NCI-H345 treated with DMSO at 0.1 percent for 48 hours (cell line): Measurements from ENCODE around the gene SLC12A4.
"Not testable (repeated sequence)": the region's sequence is repeated elsewhere in the genome, so short reads cannot be mapped to it uniquely, and the experiment has no call there.

Source experiments
- DNase-seq: peaks from one replicate; lab custom pipeline; 2025; ENCODE audit not compliant: unreplicated experiment; lab: John Stamatoyannopoulos, UW

Gene SLC12A4

GRCh38 chr16:67968400-67969253 is at the start of gene SLC12A4:
TSS of gene SLC12A4 (minus strand) at chr16:67968637. CDS start at chr16:67968553, 84 bp downstream.
- DNase-seq: no peak

GRCh38 chr16:68015681-68016080 is 47.2 kb upstream of the SLC12A4 start, which contains the start of gene DPEP2NB:
TSS of gene DPEP2NB (minus strand) at chr16:68015911. CDS start at chr16:68015770, 141 bp downstream.
- no peak for DNase-seq

GRCh38 chr16:68013440-68013839 is 45.0 kb upstream of the SLC12A4 start:
- DNase-seq: no peak

DNA sequence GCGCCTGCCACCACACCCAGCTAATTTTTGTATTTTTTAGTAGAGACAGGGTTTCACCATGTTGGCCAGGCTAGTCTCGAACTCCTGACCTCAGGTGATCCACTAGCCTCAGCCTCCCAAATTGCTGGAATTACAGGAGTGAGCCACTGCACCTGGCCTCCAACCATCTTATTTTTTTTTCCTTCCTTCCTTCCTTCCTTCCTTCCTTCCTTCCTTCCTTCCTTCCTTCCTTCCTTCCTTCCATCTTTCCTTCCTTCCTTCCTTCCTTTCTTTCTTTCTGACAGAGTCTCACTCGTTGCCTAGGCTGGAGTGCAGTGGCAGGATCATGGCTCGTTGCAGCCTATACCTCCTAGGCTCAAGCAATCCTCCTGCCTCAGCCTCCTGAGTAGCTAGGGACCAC is 41.4 kb upstream of the SLC12A4 start:
- not testable (repeated sequence) for DNase-seq

- no peak for DNase-seq
These were observed 40.8 kb upstream of the SLC12A4 start for GRCh38 chr16:68009157-68009735.

DNA sequence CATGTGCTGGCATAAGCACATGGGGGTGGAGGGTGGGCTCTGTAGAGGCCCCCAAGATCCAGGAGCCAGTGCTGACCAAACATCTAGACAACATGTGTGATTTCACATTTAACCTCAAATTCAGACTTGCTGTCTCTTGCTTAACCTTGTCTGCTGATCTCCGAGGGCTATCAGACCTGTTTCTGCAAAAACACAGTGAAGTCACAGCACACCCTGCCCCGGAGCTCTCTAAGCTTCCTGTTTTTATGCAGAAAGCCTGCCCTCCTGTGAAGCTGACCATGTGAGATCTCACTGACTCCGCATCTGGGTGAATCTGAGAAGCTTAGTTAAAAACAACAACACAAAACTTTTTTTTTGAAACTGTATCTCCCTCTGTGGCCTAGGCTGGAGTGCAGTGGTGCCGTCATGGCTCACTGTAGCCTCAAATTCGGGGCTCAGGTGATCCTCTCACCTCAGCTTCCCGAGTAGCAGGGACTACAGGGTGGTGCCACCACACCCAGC is 37.4 kb upstream of the SLC12A4 start:
- DNase-seq: no peak

DNA sequence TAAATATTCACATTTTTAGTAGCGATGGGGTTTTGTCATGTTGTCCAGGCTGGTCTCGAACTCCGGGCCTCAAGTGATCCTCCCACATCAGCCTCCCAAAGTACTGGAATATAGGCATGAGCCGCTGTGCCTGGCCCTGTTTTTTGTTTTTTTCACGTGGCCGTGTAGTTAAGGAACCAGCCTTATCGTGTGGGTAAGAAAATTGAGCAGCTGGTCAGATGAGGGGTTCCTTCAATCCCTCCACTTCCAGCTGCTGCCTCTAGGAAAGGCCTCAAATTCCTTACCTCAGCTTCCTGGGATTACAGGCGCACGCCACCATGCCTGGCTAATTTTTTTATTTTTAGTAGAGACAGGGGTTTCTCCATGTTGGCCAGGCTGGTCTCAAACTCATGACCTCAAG is 36.8 kb upstream of the SLC12A4 start:
- no peak for DNase-seq

- DNase-seq: no peak
These were observed 34.6 kb upstream of the SLC12A4 start for GRCh38 chr16:68003031-68003430.

GRCh38 chr16:68000450-68000849 is 32.0 kb upstream of the SLC12A4 start:
- no peak for DNase-seq

GRCh38 chr16:67999985-68000384 is 31.5 kb upstream of the SLC12A4 start:
- no peak for DNase-seq

- not testable (repeated sequence) for DNase-seq
These were observed 30.6 kb upstream of the SLC12A4 start, which contains the start of gene DPEP2 for GRCh38 chr16:67998779-67999688. TSS of gene DPEP2 (minus strand) at chr16:67999484. CDS start at chr16:67993212, 6,272 bp downstream.

GRCh38 chr16:67998231-67998778 is 29.9 kb upstream of the SLC12A4 start:
- not testable (repeated sequence) for DNase-seq

GRCh38 chr16:67996666-67997065 is 28.2 kb upstream of the SLC12A4 start:
- DNase-seq: no peak

DNA sequence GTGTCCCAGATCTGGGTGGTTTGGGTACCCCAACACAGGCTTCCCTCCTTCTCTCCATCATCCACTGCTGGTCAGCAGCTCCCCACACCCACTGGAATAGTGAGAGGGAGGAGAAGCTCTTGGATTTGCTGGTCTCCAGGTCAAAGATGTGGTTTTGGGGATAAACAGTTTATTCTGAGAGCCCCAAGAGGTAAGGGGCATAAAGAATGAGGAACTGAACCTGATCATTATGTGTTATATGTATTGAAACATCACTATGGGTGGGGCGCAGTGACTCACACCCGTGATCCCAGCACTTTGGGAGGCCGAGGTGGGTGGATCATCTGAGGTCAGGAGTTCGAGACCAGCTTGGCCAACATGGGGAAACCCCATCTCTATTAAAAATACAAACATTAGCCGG is 27.0 kb upstream of the SLC12A4 start:
- no peak for DNase-seq

DNA sequence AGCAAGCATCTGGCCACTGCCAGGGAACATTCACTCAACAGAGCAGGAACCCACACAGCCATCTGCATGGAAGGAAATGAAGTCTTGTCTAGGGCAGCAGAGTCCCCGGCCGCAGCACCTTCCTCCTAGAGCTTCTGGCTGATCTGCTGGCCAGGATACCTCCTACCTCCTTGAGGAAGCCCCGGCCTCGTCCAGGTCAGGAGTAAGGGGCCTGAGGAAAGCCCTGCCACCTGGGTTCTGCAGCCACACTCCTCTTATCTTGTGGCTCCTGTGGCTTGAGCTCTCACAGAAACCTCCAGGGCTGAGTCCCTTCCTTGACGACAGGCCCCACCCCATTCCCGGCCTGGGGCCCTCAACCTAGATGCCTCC is 25.6 kb upstream of the SLC12A4 start:
- DNase-seq: not testable (repeated sequence)

- DNase-seq: peak; percentile 16
These were observed 25.0 kb upstream of the SLC12A4 start for GRCh38 chr16:67993207-67994039.

- no peak for DNase-seq
These were observed 24.3 kb upstream of the SLC12A4 start for GRCh38 chr16:67992661-67993206.

GRCh38 chr16:67990018-67990386 is 21.6 kb upstream of the SLC12A4 start:
- DNase-seq: no peak

GRCh38 chr16:67989322-67990017 is 21.0 kb upstream of the SLC12A4 start:
- no peak for DNase-seq
